Measurements from ENCODE around the gene TEX264. TPM values are rescaled to one million over a fixed set of nuclear protein-coding genes. Genes with fewer than 3 reads are reported as not detected.
"Not testable (repeated sequence)": the region's sequence is repeated elsewhere in the genome, so short reads cannot be mapped to it uniquely, and the experiment has no call there.

The TEX264 gene
- 20.1 TPM for total RNA-seq

GRCh38 chr3:51670823-51671733, at the start of gene TEX264:
Gene TEX264 (plus strand): TSS chr3:51671252. CDS start chr3:51674305, 3,053 bp downstream.
- peak within 1 kb of the TSS; percentile 91 for H3K4me3 ChIP-seq (ENCODE audit: low read length)
- H3K4me1 ChIP-seq (ENCODE audit: insufficient read depth, low read length), result peaks cover 67% of the 10 kb centered on the region
- H3K27me3 ChIP-seq (ENCODE audit: insufficient read depth, low read length), result no peaks in the 10 kb centered on the region

GRCh38 chr3:51622413-51622812, 48.6 kb upstream of the TEX264 start:
- peaks cover 20% of the 10 kb centered on the region for H3K4me1 ChIP-seq (ENCODE audit: insufficient read depth, low read length)
- no peaks in the 10 kb centered on the region for H3K9me3 ChIP-seq (ENCODE audit: low read depth, low read length)
- no peaks in the 10 kb centered on the region for H3K27me3 ChIP-seq (ENCODE audit: insufficient read depth, low read length)
- no peak overlapping the region for H3K4me3 ChIP-seq (ENCODE audit: low read length)

More at GRCh38 chr3:51670823-51671733, at the start of gene TEX264:
- no peaks in the 10 kb centered on the region for H3K9me3 ChIP-seq (ENCODE audit: low read depth, low read length)

GRCh38 chr3:51622868-51623267, 48.2 kb upstream of the TEX264 start:
- no peaks in the 10 kb centered on the region for H3K9me3 ChIP-seq (ENCODE audit: low read depth, low read length)

GRCh38 chr3:51630513-51630912, 40.5 kb upstream of the TEX264 start:
- Histone ChIP-seq H3K9me3 (ENCODE audit: low read depth, low read length) (no peaks in the 10 kb centered on the region), H3K27me3 (ENCODE audit: insufficient read depth, low read length) (no peaks in the 10 kb centered on the region), H3K4me1 (ENCODE audit: insufficient read depth, low read length) (no peaks in the 10 kb centered on the region), H3K4me3 (ENCODE audit: low read length) (no peak overlapping the region)

More at GRCh38 chr3:51622868-51623267, 48.2 kb upstream of the TEX264 start:
- Histone ChIP-seq H3K4me3 (ENCODE audit: low read length) (no peak overlapping the region), H3K27me3 (ENCODE audit: insufficient read depth, low read length) (no peaks in the 10 kb centered on the region), H3K4me1 (ENCODE audit: insufficient read depth, low read length) (peaks cover 20% of the 10 kb centered on the region)

- no peaks in the 10 kb centered on the region for H3K9me3 ChIP-seq (ENCODE audit: low read depth, low read length)
- no peak overlapping the region for H3K4me3 ChIP-seq (ENCODE audit: low read length)
- H3K27me3 ChIP-seq (ENCODE audit: insufficient read depth, low read length), result no peaks in the 10 kb centered on the region
- no peaks in the 10 kb centered on the region for H3K4me1 ChIP-seq (ENCODE audit: insufficient read depth, low read length)
These were observed 33.7 kb upstream of the TEX264 start for GRCh38 chr3:51637144-51637940.

- Histone ChIP-seq H3K4me1 (ENCODE audit: insufficient read depth, low read length) (no peaks in the 10 kb centered on the region), H3K9me3 (ENCODE audit: low read depth, low read length) (no peaks in the 10 kb centered on the region), H3K27me3 (ENCODE audit: insufficient read depth, low read length) (no peaks in the 10 kb centered on the region), H3K4me3 (ENCODE audit: low read length) (no peak overlapping the region)
These were observed 33.0 kb upstream of the TEX264 start for GRCh38 chr3:51637941-51638471.

- Histone ChIP-seq H3K27me3 (ENCODE audit: insufficient read depth, low read length) (no peaks in the 10 kb centered on the region), H3K4me3 (ENCODE audit: low read length) (no peak overlapping the region), H3K9me3 (ENCODE audit: low read depth, low read length) (no peaks in the 10 kb centered on the region), H3K4me1 (ENCODE audit: insufficient read depth, low read length) (no peaks in the 10 kb centered on the region)
These were observed 28.6 kb upstream of the TEX264 start for GRCh38 chr3:51642462-51642861.

GRCh38 chr3:51646091-51646490, 25.0 kb upstream of the TEX264 start:
- Histone ChIP-seq H3K4me1 (ENCODE audit: insufficient read depth, low read length) (no peaks in the 10 kb centered on the region), H3K9me3 (ENCODE audit: low read depth, low read length) (no peaks in the 10 kb centered on the region), H3K27me3 (ENCODE audit: insufficient read depth, low read length) (no peaks in the 10 kb centered on the region), H3K4me3 (ENCODE audit: low read length) (no peak overlapping the region)

- H3K4me3 ChIP-seq (ENCODE audit: low read length); H3K4me1 ChIP-seq (ENCODE audit: insufficient read depth, low read length); H3K27me3 ChIP-seq (ENCODE audit: insufficient read depth, low read length); H3K9me3 ChIP-seq (ENCODE audit: low read depth, low read length): not testable (repeated sequence)
These were observed 18.9 kb upstream of the TEX264 start for GRCh38 chr3:51652103-51652502.

- H3K27me3 ChIP-seq (ENCODE audit: insufficient read depth, low read length); H3K4me3 ChIP-seq (ENCODE audit: low read length); H3K9me3 ChIP-seq (ENCODE audit: low read depth, low read length): not testable (repeated sequence)
- peaks cover 22% of the 10 kb centered on the region for H3K4me1 ChIP-seq (ENCODE audit: insufficient read depth, low read length)
These were observed 17.6 kb upstream of the TEX264 start for GRCh38 chr3:51653409-51653808.

- no peaks in the 10 kb centered on the region for H3K9me3 ChIP-seq (ENCODE audit: low read depth, low read length)
- no peaks in the 10 kb centered on the region for H3K27me3 ChIP-seq (ENCODE audit: insufficient read depth, low read length)
- H3K4me3 ChIP-seq (ENCODE audit: low read length), result no peak overlapping the region
- peaks cover 23% of the 10 kb centered on the region for H3K4me1 ChIP-seq (ENCODE audit: insufficient read depth, low read length)
These were observed 13.8 kb upstream of the TEX264 start for GRCh38 chr3:51657234-51657633.

GRCh38 chr3:51659942-51660341, 11.1 kb upstream of the TEX264 start:
- peaks cover 23% of the 10 kb centered on the region for H3K4me1 ChIP-seq (ENCODE audit: insufficient read depth, low read length)
- no peaks in the 10 kb centered on the region for H3K27me3 ChIP-seq (ENCODE audit: insufficient read depth, low read length)
- no peaks in the 10 kb centered on the region for H3K9me3 ChIP-seq (ENCODE audit: low read depth, low read length)
- H3K4me3 ChIP-seq (ENCODE audit: low read length), result no peak overlapping the region

- H3K4me1 ChIP-seq (ENCODE audit: insufficient read depth, low read length), result peaks cover 11% of the 10 kb centered on the region
- no peaks in the 10 kb centered on the region for H3K27me3 ChIP-seq (ENCODE audit: insufficient read depth, low read length)
- H3K9me3 ChIP-seq (ENCODE audit: low read depth, low read length), result no peaks in the 10 kb centered on the region
- H3K4me3 ChIP-seq (ENCODE audit: low read length), result no peak overlapping the region
These were observed 8.6 kb upstream of the TEX264 start for GRCh38 chr3:51662456-51662855.

GRCh38 chr3:51668756-51669155, 2.3 kb upstream of the TEX264 start:
- no peaks in the 10 kb centered on the region for H3K27me3 ChIP-seq (ENCODE audit: insufficient read depth, low read length)
- no peak overlapping the region for H3K4me3 ChIP-seq (ENCODE audit: low read length)
- H3K9me3 ChIP-seq (ENCODE audit: low read depth, low read length), result no peaks in the 10 kb centered on the region
- H3K4me1 ChIP-seq (ENCODE audit: insufficient read depth, low read length), result peaks cover 44% of the 10 kb centered on the region
